HG02981 (cell line): ENCODE results near the gene FOXR1.

ENCODE experiments used
- ATAC-seq: cut with Tn5 transposase; IDR thresholded peaks from one replicate; pipeline ENCODE4 v1.9.1; 2021; ENCODE audit warnings: mild to moderate bottlenecking, moderate library complexity; ENCODE audit not compliant: unreplicated experiment

Gene FOXR1, protein sequence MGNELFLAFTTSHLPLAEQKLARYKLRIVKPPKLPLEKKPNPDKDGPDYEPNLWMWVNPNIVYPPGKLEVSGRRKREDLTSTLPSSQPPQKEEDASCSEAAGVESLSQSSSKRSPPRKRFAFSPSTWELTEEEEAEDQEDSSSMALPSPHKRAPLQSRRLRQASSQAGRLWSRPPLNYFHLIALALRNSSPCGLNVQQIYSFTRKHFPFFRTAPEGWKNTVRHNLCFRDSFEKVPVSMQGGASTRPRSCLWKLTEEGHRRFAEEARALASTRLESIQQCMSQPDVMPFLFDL

DNA sequence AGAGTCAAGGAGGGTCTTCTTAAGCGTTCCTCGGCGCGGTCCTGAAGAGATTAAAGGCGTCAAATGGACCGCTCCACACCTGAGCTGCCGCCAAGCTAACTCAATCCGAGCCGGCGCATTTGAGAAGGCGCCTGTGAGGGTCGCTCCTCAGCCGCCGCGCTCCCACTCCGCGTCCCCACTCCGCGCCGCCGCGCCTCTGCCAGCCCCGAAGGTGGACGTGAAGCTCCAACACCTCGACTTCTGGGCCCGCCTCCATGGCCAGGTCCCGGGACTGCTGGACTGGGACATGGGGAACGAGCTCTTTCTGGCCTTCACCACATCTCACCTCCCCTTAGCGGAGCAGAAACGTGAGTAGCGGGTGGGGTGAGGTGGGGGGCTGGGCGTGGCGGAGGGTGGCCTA lies at the start of gene FOXR1:
FOXR1 (plus strand) TSS at position 116 of the 400 bp plus-strand sequence; CDS start at position 287, 171 bp downstream.
- ATAC-seq = no peak

DNA sequence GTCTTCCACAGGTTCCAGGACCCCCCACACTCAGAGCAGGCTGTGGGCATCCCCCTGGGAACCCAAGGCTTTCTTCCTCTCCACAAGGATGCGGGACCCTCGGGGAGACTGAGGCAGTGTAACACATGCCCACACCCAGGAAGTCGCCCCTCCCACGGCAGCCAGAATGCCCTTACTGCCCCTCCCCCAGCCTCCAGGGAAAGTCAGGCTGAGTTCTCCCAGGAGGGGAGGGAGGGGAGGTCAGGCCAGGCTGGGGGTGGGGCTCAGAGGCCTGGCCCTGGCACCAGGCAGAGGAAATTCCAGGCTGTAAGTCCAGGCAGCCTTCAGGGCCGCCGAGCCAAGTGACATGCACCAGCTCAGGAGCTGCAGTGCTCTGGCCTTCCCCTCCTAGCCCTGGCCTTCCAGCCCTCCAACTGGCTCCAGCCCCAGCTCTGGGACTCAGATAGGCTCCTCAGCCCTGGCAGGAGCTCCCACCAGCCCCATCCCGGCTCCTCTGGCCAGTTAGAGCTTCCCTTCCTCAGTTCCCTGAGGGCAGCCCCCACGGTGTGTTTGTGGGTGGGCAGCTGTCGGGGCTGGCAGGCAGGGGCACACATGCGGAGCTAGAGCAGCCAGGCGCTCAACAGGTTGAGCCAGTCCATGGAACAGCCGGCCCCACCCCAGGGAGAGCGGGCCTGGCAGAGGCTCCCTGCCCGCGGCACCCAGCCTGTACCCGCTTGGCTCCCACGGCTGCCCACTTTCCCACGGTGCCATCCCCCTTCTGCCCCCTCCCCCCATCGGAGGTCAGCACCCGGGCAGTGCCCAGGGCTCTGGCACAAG lies 49.4 kb upstream of the FOXR1 start:
- ATAC-seq = no peak

DNA sequence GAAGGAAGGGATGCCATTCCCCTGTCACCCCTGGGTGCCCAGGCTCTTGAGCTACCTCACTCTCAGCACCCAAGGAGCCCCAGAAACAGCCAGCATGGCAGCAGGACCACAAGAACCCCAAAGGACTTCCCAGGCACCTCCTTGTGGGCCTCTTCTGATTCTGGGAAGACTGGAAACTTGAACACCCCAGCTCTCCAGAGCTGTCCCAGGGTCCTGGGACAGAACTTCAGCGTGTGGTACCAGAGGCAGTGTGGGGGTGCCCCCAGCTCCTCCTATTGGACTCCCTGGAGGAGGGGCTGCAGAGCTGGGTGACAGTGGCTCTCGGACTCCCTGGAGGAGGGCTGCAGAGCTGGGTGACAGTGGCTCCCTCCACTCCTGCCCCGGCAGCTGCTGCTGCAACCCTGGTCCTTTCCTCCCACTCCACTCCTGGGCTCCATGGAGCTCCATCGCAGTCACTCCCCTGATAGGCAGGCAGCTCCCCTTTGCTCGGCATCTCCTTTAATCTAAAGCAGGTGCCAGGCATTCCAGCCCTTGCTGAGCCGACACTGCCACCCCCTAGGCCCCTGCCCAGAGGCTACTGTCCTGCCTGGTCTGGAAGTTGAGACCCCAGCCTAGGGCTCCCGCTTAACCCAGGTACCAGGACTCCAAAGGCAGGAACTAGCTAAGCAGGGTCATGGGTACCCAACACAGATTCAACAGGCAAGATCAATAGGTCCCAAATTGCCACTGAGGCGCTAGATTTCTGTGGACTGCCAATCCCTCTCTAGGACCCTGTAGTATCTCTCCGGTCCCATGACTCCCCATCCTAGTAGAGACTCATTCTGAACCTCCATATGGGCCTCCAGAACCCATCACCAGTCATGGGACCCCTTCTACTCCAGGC lies 48.6 kb upstream of the FOXR1 start:
- ATAC-seq = no peak

DNA sequence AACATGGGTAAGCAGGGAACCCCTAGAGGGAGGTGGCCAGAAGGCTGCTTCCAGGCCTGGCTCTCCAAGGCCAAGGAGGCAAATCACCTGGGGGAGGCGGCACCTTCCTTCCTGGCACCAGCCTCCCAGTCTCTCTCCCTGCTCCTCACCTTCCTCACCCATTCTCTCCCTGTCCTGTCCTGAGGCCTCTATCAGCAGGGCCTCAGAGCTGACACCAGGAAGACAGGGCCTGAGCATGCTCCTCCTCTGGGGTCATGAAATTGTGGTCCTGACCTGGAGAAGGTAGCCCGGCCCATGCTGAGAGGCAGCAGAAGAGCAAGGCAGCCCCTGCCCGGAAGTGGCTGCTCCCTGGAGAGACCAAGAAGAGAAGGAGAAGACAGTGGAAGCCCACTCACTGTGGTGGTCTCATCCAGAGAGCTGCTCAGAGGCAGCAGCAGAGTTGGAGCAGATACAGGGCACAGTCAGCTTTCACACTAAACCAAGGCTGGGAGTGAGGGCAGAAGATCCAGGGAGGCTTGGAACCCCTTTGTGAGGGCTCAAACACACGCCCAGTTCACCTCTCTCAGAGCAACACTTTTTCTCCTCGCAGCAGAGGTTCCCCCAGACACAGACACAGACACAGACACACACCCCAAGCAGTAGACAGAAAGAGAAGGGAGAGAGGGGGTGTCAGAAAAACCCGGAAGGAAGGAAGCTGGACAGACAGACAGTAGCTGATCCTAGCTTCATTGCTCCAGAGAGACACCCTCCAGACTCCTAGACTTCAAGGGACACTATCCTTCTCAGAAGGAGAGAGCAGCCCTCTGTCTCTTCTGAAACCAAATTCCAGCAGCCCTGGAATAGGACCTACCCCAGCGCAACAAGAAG lies 47.6 kb upstream of the FOXR1 start:
- ATAC-seq = no peak

GRCh38 chr11:118924591-118925585 lies 46.7 kb upstream of the FOXR1 start:
- ATAC-seq = no peak

DNA sequence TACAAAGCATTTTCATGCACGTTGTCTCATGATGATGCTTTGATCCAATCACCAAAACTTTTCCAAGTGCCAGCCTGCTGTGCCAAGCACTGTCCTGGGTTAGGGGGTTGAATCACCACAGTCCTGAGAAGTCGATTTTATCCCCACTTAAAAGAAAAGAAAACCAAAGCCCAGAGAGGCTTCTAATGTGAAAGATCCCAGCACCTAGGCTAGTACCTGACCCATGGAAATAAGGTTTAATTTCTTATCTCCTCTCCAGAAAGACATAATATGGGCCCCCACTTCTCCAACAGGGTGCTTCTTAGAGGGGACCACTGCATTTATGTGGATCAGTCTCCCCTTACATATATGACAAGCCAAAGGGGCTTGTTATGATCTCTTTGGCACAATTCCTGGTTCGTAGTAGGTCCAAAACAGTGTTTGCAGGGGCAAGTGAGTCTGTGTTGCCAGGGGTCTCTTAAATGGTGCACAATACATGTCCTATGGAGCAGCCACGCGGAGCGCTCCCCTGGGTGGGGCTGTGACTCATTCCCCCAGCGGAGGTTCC lies 43.9 kb upstream of the FOXR1 start:
- no peak for ATAC-seq

DNA sequence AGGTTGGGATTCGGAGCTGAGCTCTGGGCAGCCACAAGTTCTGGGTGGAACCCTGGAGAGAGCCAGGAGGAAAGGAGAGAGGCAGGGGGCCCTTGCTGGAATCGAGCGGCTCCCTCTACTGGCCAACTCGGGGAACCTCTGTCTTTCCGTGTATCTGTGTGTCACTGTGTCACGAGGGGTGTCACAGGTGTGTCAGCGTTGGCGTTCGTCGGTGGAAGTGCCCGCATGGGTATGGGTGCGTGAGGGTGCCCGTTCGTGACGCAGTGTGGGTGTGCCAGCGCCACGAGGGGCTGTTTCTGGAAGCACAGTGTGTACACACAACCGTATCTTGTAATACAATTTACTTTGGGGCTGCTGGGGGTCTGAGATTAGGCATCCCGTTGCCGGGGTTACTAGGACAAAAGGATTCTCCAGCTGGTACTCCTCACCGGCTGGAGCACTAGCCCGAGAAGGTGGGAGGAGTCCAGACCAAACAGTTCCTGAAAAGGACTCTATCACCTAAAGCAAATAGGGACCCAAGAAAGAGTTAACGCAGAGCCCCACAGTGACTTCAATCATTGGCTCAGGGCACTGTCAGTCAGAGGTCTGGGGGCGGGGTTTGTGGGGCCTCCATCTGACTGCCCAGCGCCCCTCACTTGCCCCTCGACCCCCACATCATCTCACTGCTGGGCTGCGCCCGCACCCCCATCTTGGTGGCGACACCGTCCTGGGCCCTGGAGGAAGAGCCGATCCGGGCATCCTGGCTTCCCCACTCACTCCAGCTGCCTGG lies 43.3 kb upstream of the FOXR1 start:
- ATAC-seq = peak; percentile 35

DNA sequence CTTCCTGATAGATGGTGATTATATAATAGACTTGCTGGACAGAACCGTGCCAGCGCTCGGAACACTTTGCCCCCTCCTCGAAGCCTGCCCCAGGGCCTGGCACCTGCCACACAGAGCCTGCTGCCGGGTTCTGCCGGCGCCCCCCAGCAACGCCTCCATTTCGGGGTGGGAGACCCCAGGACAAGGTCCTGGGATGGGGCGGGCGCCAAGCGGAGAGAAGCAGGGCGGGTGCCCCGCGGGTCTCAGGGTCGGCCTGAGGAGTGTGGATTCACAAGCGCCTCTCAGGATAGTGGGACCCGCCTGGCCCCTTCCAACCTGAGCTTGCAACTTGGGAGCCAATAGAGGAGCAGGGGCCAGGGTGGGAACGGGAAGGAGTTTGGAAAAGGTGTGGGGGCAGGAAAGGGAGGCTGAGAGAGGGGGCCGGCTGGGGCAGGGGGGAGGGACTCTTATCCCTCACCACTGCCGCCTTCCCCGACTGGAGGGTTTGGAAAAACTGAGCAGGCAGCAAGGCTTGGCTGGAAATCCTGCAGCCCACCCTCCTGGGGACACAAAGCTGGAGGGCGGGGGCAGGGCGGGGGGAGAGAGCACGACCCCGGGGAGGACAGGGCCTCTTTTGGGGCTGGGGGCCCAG lies 42.6 kb upstream of the FOXR1 start:
- ATAC-seq = no peak

DNA sequence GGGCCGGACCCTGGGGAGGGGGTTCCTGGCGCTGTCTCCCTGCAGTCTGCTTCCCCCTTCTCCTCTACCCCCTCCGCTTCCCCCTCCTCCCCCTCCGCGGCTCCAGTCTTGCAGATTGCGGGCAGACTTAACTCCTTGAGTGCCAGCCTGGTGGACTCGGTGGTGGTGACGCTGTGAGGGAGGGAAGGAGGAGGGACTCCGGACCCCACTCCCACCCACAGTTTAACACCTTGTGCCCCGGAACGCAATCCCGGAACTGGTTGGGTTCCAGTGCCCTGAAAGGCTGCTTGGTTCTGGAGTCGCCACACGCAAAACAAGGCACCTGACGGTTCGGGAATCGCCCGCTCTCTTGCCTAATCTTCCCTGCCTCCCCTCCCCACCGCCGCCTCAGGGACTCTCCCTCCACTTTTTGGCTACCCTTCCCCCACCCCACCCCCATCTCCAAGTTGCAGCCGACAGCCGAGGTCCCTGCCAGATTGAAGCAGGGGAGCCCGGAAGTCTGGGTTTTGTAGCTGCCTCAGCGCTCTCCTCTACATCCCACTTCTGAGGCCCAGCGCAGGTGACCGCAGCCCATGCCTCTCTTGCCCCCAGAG lies 42.0 kb upstream of the FOXR1 start:
- ATAC-seq = no peak

- ATAC-seq = no peak
Observed at GRCh38 chr11:118930094-118930712, 41.4 kb upstream of the FOXR1 start.

DNA sequence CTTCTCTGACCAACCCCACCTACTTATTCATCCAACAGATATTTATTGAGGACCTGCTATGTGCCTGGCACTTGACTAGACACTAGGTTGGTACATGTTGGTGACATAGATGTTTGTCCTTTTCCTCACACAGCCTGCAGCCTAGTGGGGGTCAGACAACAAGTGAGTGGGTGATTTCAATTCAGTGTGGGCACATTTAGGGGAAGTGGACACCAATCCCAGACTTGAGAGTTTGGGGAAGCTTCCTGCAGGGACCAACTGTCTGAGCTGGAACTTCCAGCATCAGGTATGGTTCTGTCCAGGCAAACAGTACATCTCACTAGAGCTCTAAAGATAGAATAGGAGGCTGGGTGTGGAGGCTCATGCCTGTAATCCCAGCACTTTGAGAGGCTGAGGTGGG lies 40.0 kb upstream of the FOXR1 start:
- ATAC-seq = no peak

DNA sequence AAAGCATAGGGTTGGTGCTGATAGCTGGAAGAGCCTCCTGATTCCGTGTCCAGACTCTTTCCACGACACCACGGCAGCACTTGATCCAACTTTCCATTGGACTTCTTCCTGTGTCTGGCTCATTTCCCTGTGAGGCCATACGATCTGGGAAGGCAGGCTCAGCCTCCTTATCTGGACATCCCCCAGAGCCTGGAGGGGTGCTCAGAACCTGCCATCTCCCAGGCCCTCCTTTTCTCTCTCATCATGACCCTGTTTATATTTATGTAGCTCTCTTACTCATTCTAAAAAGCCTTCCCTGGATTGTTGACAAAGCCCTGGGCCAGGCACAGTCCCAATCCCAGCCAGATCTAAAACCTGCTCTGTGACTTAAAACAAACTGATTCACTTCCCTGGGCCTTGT lies 38.1 kb upstream of the FOXR1 start:
- no peak for ATAC-seq

DNA sequence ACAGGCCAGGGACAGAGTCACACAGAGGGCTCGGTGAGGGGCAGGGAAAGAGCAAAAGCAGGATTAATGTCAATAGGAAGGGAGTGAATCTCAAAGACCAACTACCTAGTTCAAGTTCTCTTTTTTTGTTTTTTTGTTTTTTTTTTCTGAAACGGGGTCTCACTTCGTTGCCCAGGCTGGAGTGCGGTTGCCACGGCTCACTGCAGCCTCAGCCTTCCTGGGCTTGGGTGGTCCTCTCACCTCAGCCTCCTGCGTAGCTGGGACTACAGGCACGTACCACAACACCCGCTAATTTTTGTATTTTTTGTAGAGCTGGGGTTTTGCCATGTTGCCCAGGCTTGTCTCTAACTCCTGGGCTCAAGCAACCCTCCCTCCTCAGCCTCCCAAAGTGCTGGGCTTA lies 36.2 kb upstream of the FOXR1 start:
- ATAC-seq = no peak

DNA sequence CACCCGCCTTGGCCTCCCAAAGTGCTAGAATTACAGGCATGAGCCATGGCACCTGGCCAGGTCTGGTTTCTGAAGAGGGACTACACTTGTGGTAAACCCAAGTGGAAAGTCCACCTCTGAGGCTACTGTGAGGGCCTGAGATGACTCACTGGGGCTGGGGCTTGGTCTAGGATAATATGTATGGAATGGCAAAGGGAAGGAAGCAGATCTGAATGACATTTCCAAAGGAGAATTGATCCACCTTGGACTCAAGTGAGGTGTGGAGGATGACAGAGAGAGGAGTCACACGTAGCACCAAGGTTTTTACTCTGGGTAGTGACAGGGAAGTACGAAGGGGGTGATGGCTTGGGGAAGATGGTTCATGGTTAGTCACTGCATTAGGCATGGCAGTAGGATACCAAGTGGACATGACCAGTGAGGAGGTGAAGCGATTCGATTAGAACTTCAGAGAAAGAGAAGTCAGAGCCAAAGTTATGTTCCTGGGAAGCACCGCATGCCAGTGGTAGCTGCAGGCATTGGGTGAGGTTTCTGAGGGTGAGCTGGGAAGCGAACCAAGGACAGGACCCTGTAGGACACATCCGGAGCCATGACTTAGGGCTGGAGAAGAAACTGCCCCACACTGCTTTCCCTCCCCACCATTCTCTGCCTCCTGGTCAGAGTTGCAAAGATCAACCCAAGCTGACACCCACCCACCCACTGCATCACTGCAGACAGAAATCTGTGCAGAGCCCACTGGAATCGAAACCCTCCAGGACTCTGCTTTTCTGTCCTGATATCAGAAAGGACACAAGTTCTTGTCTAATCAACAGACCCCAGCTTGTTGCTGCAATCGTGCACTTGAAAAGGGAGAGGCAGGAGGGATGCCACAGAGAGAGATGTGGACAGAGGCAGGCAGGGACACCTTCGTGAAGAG lies 32.8 kb upstream of the FOXR1 start:
- ATAC-seq = no peak

- no peak for ATAC-seq
Observed at GRCh38 chr11:118939404-118939915, 32.1 kb upstream of the FOXR1 start.
